Adrenal gland (tissue), 5 donors: ENCODE data around the gene DNAJB8.

Experiments used
- POLR2A ChIP-seq, 2 donors: fragments of 450-650 bp; IDR thresholded peaks; one replicate each; pipeline ENCODE4 v1.6.1; 2017; ENCODE audit warnings: antibody characterized with exemption in 2 of 2, mild to moderate bottlenecking in 2 of 2, moderate library complexity in 1 of 2
- TF ChIP-seq, protein P1 (sequence below), 6 experiments: fragments of 450-650 bp in 4 of 6; fragments of 200-600 bp in 2 of 6; sonication (generic) in 1 of 6; IDR thresholded peaks; 1 replicate in 5 of 6; 2 replicates in 1 of 6; pipeline versions ENCODE4 v1.5.1 to v1.8.0; 2016 to 2021; ENCODE audit warnings: antibody characterized with exemption in 6 of 6, mild to moderate bottlenecking in 2 of 6, moderate library complexity in 1 of 6
- donor health status: DM: no; HTN: no; CAD: no.

DNA sequence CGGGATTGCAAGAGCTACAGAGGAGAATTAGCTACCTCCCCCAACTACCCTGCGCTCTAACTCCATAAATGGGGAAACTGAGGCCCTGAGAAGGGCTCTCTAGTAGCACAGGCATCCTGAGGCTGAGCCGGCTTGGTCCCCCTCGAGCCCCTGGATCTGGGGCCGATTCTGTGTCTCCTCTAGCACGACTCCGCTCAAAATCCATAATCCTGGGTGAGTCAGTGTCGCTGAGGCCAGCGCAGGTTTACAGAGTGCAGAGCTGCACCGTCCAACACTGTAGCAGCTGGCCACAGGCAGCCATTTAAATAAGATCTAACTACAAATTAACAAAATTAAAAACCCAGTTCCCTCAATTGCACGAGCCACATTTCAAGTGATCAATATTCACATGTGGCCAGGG lies 15.5 kb upstream of the DNAJB8 start:
- TF ChIP-seq, protein P1, sequence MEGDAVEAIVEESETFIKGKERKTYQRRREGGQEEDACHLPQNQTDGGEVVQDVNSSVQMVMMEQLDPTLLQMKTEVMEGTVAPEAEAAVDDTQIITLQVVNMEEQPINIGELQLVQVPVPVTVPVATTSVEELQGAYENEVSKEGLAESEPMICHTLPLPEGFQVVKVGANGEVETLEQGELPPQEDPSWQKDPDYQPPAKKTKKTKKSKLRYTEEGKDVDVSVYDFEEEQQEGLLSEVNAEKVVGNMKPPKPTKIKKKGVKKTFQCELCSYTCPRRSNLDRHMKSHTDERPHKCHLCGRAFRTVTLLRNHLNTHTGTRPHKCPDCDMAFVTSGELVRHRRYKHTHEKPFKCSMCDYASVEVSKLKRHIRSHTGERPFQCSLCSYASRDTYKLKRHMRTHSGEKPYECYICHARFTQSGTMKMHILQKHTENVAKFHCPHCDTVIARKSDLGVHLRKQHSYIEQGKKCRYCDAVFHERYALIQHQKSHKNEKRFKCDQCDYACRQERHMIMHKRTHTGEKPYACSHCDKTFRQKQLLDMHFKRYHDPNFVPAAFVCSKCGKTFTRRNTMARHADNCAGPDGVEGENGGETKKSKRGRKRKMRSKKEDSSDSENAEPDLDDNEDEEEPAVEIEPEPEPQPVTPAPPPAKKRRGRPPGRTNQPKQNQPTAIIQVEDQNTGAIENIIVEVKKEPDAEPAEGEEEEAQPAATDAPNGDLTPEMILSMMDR (IDR thresholded peaks at IDR 0.05), result no peak
- TF ChIP-seq POLR2A (IDR thresholded peaks at IDR 0.05), result no peak
